IMR-90 (cell line): Measurements from ENCODE around the gene RLN3. TPM values are rescaled to one million over a fixed set of nuclear protein-coding genes. Genes with fewer than 3 reads are reported as not detected.

Source experiments
- ATAC-seq: fragments of 200-7000 bp; cut with Tn5 transposase; 2 replicates; pipeline ENCODE4 v1.9.1; 2020; ENCODE audit warnings: low read depth, mild to moderate bottlenecking, moderate library complexity
- BruUV-seq: library from RNA; stranded (reverse); fragments of 400-500 nt; replicated peaks from 2 replicates; lab custom pipeline; 2021; lab: Mats Ljungman, UMichigan
- CTCF ChIA-PET: fragments of 300-600 bp; formaldehyde crosslinking; extraction: SDS; loops from one replicate; lab custom pipeline; 2021; ENCODE audit warnings: antibody characterized with exemption; lab: Yijun Ruan, JAX
- POLR2A ChIA-PET: fragments of 300-600 bp; sonication (Branson Sonifier 250); formaldehyde crosslinking; loops from one replicate; lab custom pipeline; 2022; ENCODE audit warnings: antibody characterized with exemption; ENCODE audit not compliant: unreplicated experiment; lab: Charles Lee
- DNase-seq: peaks from one replicate; pipeline ENCODE4 v3.0.0; 2013
- H2AFZ ChIP-seq: replicated peaks from 2 replicates; pipeline ENCODE3; 2013; ENCODE audit warnings: low read length, mild to moderate bottlenecking; ENCODE audit not compliant: poor library complexity
- H2AK5ac ChIP-seq: 2 replicates; pipeline ENCODE4 v1.6.1; 2013; ENCODE audit warnings: low read depth, low read length, inconsistent platforms
- H2AK9ac ChIP-seq: replicated peaks from 2 replicates; pipeline ENCODE3; 2013; ENCODE audit warnings: mild to moderate bottlenecking, low read depth, low read length, moderate library complexity; ENCODE audit not compliant: poor library complexity
- H2BK120ac ChIP-seq: 2 replicates; pipeline ENCODE4 v1.6.1; 2013; ENCODE audit warnings: low read depth, low read length, inconsistent platforms
- H2BK15ac ChIP-seq: 3 replicates; pipeline ENCODE4 v1.6.1; 2013; ENCODE audit warnings: low read depth, low read length, inconsistent platforms
- H2BK20ac ChIP-seq: 2 replicates; pipeline ENCODE4 v1.6.1; 2013; ENCODE audit warnings: low read depth, mild to moderate bottlenecking, inconsistent platforms, low read length, moderate library complexity
- H2BK5ac ChIP-seq: 2 replicates; pipeline ENCODE4 v1.6.1; 2013; ENCODE audit warnings: mild to moderate bottlenecking, low read depth, low read length, inconsistent platforms; ENCODE audit not compliant: poor library complexity, severe bottlenecking
- H3K14ac ChIP-seq: replicated peaks from 2 replicates; pipeline ENCODE4 v1.6.1; 2013; ENCODE audit warnings: low read depth, low read length, inconsistent platforms
- H3K18ac ChIP-seq: 2 replicates; pipeline ENCODE4 v1.6.1; 2013; ENCODE audit warnings: low read depth, low read length, control low read depth
- H3K23ac ChIP-seq: 2 replicates; pipeline ENCODE4 v1.6.1; 2013; ENCODE audit warnings: low read depth, low read length, inconsistent platforms
- H3K27ac ChIP-seq: 2 replicates; pipeline ENCODE4 v1.5.1; 2013; ENCODE audit warnings: mild to moderate bottlenecking, control low read depth, low read length; ENCODE audit not compliant: insufficient read depth
- H3K27me3 ChIP-seq: 2 replicates; pipeline ENCODE4 v1.6.1; 2013; ENCODE audit warnings: low read length; ENCODE audit not compliant: control insufficient read depth, insufficient read depth
- H3K36me3 ChIP-seq: 2 replicates; pipeline ENCODE4 v1.6.1; 2013; ENCODE audit warnings: low read length, mixed read lengths; ENCODE audit not compliant: control insufficient read depth, insufficient read depth
- H3K4ac ChIP-seq: 2 replicates; pipeline ENCODE4 v1.6.1; 2013; ENCODE audit warnings: low read depth, low read length, inconsistent platforms
- H3K4me1 ChIP-seq: 2 replicates; pipeline ENCODE4 v1.6.1; 2013; ENCODE audit warnings: low read length, mixed read lengths; ENCODE audit not compliant: control insufficient read depth, insufficient read depth
- H3K4me2 ChIP-seq: 2 replicates; pipeline ENCODE4 v1.6.1; 2013; ENCODE audit warnings: low read depth, mild to moderate bottlenecking, control low read depth, low read length, moderate library complexity
- H3K4me3 ChIP-seq: 2 replicates; pipeline ENCODE4 v1.5.1; 2013; ENCODE audit warnings: low read depth, mild to moderate bottlenecking, control low read depth, low read length, moderate library complexity; ENCODE audit not compliant: insufficient read depth
- H3K56ac ChIP-seq: 2 replicates; pipeline ENCODE4 v1.6.1; 2013; ENCODE audit warnings: low read length, inconsistent platforms; ENCODE audit not compliant: insufficient read depth; ENCODE audit errors: extremely low read depth
- H3K79me1 ChIP-seq, 2 experiments: 2 replicates each; pipeline ENCODE4 v1.6.1; 2013; ENCODE audit warnings: low read length in 2 of 2, inconsistent platforms in 1 of 2, low read depth in 1 of 2
- H3K9ac ChIP-seq: 2 replicates; pipeline ENCODE4 v1.6.1; 2013; ENCODE audit warnings: low read depth, low read length, control low read depth
- H3K9me1 ChIP-seq: 2 replicates; pipeline ENCODE4 v1.6.1; 2013; ENCODE audit warnings: low read length, inconsistent platforms; ENCODE audit not compliant: insufficient read depth
- H3K9me3 ChIP-seq: 2 replicates; pipeline ENCODE4 v1.6.1; 2013; ENCODE audit warnings: low read length; ENCODE audit not compliant: control insufficient read depth, insufficient read depth
- H4K20me1 ChIP-seq: 2 replicates; pipeline ENCODE4 v1.6.1; 2013; ENCODE audit warnings: low read length, inconsistent platforms; ENCODE audit not compliant: insufficient read depth
- H4K5ac ChIP-seq: 2 replicates; pipeline ENCODE4 v1.6.1; 2013; ENCODE audit warnings: mild to moderate bottlenecking, low read depth, low read length, control low read depth
- H4K8ac ChIP-seq, 2 experiments: 2 replicates each; pipeline ENCODE4 v1.6.1; 2013; ENCODE audit warnings: low read depth in 2 of 2, low read length in 2 of 2, control low read depth in 1 of 2, inconsistent platforms in 1 of 2
- H4K91ac ChIP-seq: 2 replicates; pipeline ENCODE4 v1.6.1; 2013; ENCODE audit warnings: low read depth, low read length, inconsistent platforms; ENCODE audit not compliant: insufficient read depth
- CEBPB ChIP-seq: IDR thresholded peaks from 2 replicates; pipeline ENCODE4 v1.6.1; 2012; ENCODE audit warnings: low read depth, low read length, improper control_type of control experiment
- CHD1 ChIP-seq: IDR thresholded peaks from 2 replicates; pipeline ENCODE4 v1.6.1; 2012; ENCODE audit warnings: low read depth, low read length, improper control_type of control experiment
- CTCF ChIP-seq: conservative IDR thresholded peaks from 2 replicates; pipeline ENCODE4 v1.5.1; 2012; ENCODE audit warnings: mild to moderate bottlenecking, low read depth, low read length, improper control_type of control experiment
- FOS ChIP-seq: fragments of 150-350 bp; IDR thresholded peaks from 2 replicates; pipeline ENCODE4 v1.6.1; 2016; ENCODE audit warnings: low read depth, low read length
- MAFK ChIP-seq: IDR thresholded peaks from 2 replicates; pipeline ENCODE4 v1.6.1; 2012; ENCODE audit warnings: low read depth, low read length, improper control_type of control experiment
- NFE2L2 ChIP-seq: fragments of 150-350 bp; IDR thresholded peaks from 2 replicates; pipeline ENCODE4 v1.6.1; 2016; ENCODE audit warnings: low read depth, mild to moderate bottlenecking, low read length
- POLR2A ChIP-seq: IDR thresholded peaks from 2 replicates; pipeline ENCODE4 v1.6.1; 2012; ENCODE audit warnings: mild to moderate bottlenecking, low read depth, low read length
- RCOR1 ChIP-seq: IDR thresholded peaks from 2 replicates; pipeline ENCODE4 v1.6.1; 2012; ENCODE audit warnings: mild to moderate bottlenecking, low read length, improper control_type of control experiment; ENCODE audit not compliant: insufficient replicate concordance
- RFX5 ChIP-seq: IDR thresholded peaks from 2 replicates; pipeline ENCODE4 v1.8.0; 2012; ENCODE audit warnings: low read depth, mild to moderate bottlenecking, low read length, moderate library complexity
- WGBS, 2 experiments: methylation state at CpG; one replicate each; pipeline versions ENCODE4 v1.1.5 to v1.1.7; 2013; ENCODE audit warnings: missing lambda C conversion rate in 2 of 2; ENCODE audit not compliant: insufficient read length in 1 of 2; ENCODE audit errors: extremely low coverage in 2 of 2; 5-methylcytosine and 5-hydroxymethylcytosine counted together
- dilution Hi-C: fragments of 300-500 bp; cut with HindIII; formaldehyde crosslinking; loops from one replicate; pipeline ENCODE4 v1.14.3; 2018; ENCODE audit warnings: low sequenced_read_pairs; ENCODE audit not compliant: unreplicated experiment
- in situ Hi-C: fragments of 300-500 bp; cut with MboI; formaldehyde crosslinking; loops from 3 replicates; pipeline ENCODE4 v1.14.3; 2019; ENCODE audit warnings: low sequenced_read_pairs, inconsistent platforms, mixed read lengths
- intact Hi-C: fragments of 100-400 bp; cut with micrococcal nuclease; formaldehyde crosslinking; loops from 2 replicates; pipeline ENCODE4 v1.10.0; 2022
- polyA plus RNA-seq, 3 experiments: library from polyadenylated mRNA; depleted of rRNA; stranded (reverse); fragments of >200 nt; gene quantifications; 2 replicates each; pipeline ENCODE4 v1.2.3, GENCODE V29; 2012; ENCODE audit warnings: low replicate concordance in 1 of 3
- total RNA-seq: library from RNA; depleted of rRNA; stranded (reverse); fragments of >200 nt; gene quantifications from 2 replicates; pipeline ENCODE4 v1.2.3, GENCODE V29; 2012
- TF ChIP-seq, protein P1 (sequence below): fragments of 150-350 bp; IDR thresholded peaks from 2 replicates; pipeline ENCODE4 v1.6.1; 2017; ENCODE audit warnings: mild to moderate bottlenecking, antibody characterized with exemption, low read length, low read depth

The RLN3 gene
- total and polyA plus RNA-seq, 2 of the 4 experiments (the other 2 are of a cell fraction), result not detected

DNA sequence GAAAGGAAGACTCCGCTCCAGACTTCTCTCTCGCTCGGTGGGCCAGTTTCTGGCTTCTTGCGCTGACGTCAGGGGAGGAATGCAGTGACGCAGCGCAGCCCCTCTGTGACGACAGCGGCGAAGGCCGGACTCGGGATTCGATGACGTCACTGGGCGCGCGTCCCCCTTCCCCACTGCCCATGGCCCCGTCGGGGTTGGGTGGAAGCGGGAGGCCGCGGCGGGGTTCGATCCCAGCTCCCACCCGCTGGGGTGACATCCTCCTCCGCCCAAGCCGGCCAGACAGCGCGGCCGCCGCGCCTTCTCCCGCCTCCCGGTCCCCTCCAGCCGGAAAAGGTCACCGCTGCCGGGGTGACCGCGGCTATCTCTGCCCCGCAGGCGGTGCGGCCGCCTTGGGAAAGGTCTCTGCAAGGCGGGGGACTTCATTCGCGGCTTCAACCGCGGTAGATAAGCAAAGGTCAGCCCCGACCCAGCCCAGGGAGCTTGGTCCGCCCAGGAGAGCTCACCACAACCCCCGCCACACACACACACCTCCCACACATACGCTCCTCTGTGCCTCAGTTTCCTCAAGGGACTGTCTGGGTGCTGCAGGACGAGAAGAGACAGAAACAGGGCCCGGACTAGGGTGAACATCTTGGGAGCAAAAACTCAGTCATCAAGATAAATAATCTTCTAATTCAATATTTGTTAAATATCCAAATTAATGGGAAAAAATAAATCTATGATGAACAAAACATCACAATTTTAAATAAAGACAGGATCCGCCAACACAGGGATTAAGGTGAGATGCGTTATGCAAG lies 21.0 kb upstream of the RLN3 start (continued):
- TF ChIP-seq CTCF, result no peak

DNA sequence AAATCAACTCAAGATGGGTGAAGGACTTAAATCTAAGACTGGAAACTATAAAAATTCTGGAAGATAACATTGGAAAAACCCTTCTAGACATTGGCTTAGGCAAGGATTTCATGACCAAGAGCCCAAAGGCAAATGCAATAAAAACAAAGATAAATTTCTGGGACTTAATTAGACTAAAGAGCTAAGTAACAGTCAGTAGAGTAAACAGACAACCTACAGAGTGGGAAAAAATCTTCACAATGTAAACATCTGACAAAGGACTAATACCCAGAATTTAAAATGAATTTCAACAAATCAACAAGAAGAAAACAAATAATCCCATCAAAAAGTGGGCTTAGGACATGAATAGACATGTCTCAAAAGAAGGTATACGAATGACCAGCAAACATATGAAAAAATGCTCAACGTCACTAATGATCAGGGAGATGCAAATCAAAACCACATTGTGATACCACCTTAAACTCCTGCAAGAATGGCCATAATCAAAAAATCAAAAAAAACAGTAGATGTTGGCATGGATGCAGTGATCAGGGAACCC lies 15.5 kb upstream of the RLN3 start:
- no peak overlapping the region for H3K56ac ChIP-seq
- H4K91ac ChIP-seq, result no peak overlapping the region
- no peak overlapping the region for H3K9ac ChIP-seq
- no peaks in the 10 kb centered on the region for H3K4me1 ChIP-seq
- intact Hi-C loops, result no loop called here
- no peak overlapping the region for H3K14ac ChIP-seq
- no peak overlapping the region for H2AK5ac ChIP-seq
- no peak overlapping the region for H3K4ac ChIP-seq
- H3K18ac ChIP-seq, result no peak overlapping the region
- no peaks in the 10 kb centered on the region for H3K27me3 ChIP-seq
- H4K5ac ChIP-seq, result no peak overlapping the region
- H3K79me1 ChIP-seq, result no peaks in the 10 kb centered on the region
- no peaks in the 10 kb centered on the region for H3K36me3 ChIP-seq
- in situ Hi-C loops, result no loop called here
- BruUV-seq, result no TSS peak
- H4K8ac ChIP-seq, result no peak overlapping the region
- no peak overlapping the region for H2AK9ac ChIP-seq
- no peak overlapping the region for H2BK5ac ChIP-seq
- H3K9me3 ChIP-seq, result no peaks in the 10 kb centered on the region
- H2BK15ac ChIP-seq, result no peak overlapping the region
- no peak overlapping the region for H2BK120ac ChIP-seq
- H2AFZ ChIP-seq, result no peak overlapping the region
- H3K23ac ChIP-seq, result no peak overlapping the region
- no peak overlapping the region for H2BK20ac ChIP-seq
- ChIA-PET CTCF (no interaction called here), POLR2A (no interaction called here)
- H4K20me1 ChIP-seq, result no peaks in the 10 kb centered on the region
- WGBS, 2 experiments, result no CpG with 5 or more reads among the region's 2 CpGs
- H3K4me3 ChIP-seq, result no peak overlapping the region
- no peaks in the 10 kb centered on the region for H3K9me1 ChIP-seq
- ATAC-seq (no peak), DNase-seq (no peak)
- dilution Hi-C loops, result no loop called here
- no peak overlapping the region for H3K4me2 ChIP-seq
- H3K27ac ChIP-seq, result no peak overlapping the region
- TF ChIP-seq RCOR1 (no peak), CEBPB (no peak), FOS (no peak), MAFK (no peak), CHD1 (no peak), RFX5 (no peak), NFE2L2 (no peak), POLR2A (no peak), CTCF (no peak)
- TF ChIP-seq, protein P1, sequence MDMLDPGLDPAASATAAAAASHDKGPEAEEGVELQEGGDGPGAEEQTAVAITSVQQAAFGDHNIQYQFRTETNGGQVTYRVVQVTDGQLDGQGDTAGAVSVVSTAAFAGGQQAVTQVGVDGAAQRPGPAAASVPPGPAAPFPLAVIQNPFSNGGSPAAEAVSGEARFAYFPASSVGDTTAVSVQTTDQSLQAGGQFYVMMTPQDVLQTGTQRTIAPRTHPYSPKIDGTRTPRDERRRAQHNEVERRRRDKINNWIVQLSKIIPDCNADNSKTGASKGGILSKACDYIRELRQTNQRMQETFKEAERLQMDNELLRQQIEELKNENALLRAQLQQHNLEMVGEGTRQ, result no peak
